Neural progenitor cell (in vitro differentiated cells): ENCODE data around the gene NOXO1.

Source experiments
- EZH2 ChIP-seq: fragments of 200-600 bp; sonication (generic); IDR thresholded peaks from 2 replicates; pipeline ENCODE4 v1.6.1; 2017; ENCODE audit warnings: antibody characterized with exemption, mild to moderate bottlenecking, moderate library complexity
- EZH2phosphoT487 ChIP-seq: fragments of 200-600 bp; sonication (generic); IDR thresholded peaks from 2 replicates; pipeline ENCODE4 v1.6.1; 2017; ENCODE audit warnings: antibody characterized with exemption
- TF ChIP-seq, protein P1 (sequence below): fragments of 200-600 bp; sonication (generic); IDR thresholded peaks from 2 replicates; pipeline ENCODE4 v1.5.1; 2017; ENCODE audit warnings: antibody characterized with exemption, mild to moderate bottlenecking

DNA sequence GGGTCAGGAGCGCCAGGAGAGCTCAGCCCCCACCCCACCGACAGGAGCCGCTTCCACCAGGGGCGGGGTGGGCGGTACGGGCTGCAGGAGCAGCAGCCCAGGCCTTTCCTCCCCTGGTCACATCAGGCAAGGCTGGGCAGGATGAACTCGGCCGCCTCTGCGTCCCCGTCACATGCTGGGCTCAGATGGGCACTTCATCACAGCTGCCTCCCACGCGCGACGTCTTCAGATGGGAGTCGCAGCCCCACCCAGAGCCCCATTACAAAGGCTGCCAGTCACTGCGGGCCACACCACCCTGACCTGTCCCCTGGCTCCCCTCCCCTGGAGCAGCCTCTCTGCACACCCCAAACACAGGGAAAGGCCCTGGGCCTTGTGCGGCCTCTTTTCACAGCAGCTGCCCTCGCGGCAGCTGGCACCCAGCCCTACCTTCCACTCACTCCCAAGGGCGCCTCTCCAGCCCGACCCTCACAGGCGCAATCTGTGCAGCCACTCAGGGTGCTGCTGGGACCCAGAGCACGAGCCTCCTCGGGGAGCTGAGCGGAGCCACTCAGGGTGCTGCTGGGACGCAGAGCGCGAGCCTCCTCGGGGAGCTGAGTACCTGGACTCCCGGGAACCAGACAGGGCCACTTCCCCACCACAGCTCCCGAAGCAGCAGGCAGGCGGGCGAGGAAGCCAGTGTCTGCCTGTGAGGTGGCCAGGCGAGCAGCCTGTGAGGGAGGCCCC is 23.7 kb upstream of the NOXO1 start:
- TF ChIP-seq, protein P1, sequence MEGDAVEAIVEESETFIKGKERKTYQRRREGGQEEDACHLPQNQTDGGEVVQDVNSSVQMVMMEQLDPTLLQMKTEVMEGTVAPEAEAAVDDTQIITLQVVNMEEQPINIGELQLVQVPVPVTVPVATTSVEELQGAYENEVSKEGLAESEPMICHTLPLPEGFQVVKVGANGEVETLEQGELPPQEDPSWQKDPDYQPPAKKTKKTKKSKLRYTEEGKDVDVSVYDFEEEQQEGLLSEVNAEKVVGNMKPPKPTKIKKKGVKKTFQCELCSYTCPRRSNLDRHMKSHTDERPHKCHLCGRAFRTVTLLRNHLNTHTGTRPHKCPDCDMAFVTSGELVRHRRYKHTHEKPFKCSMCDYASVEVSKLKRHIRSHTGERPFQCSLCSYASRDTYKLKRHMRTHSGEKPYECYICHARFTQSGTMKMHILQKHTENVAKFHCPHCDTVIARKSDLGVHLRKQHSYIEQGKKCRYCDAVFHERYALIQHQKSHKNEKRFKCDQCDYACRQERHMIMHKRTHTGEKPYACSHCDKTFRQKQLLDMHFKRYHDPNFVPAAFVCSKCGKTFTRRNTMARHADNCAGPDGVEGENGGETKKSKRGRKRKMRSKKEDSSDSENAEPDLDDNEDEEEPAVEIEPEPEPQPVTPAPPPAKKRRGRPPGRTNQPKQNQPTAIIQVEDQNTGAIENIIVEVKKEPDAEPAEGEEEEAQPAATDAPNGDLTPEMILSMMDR, result no peak
- TF ChIP-seq EZH2phosphoT487 (no peak), EZH2 (no peak)
